ENCODE results near the gene RRM2.

GRCh38 chr2:10078001-10078400 is 44.5 kb upstream of the RRM2 start:
- TF ChIP-seq POLR2AphosphoS5 (IDR thresholded peaks at IDR 0.05) (no peak), EP300 (IDR thresholded peaks at IDR 0.05) (no peak), CTCF (IDR thresholded peaks at IDR 0.05) (no peak), POLR2A (IDR thresholded peaks at IDR 0.05) (no peak)

All from gastroesophageal sphincter (tissue), 3 donors.